Cerebellar cortex (tissue), 1 donor: ENCODE data around the gene RYR2.
A peak's percentile ranks its signal among the peaks of the same experiment; 100 is the strongest.
"Not testable (repeated sequence)": the region's sequence is repeated elsewhere in the genome, so short reads cannot be mapped to it uniquely, and the experiment has no call there.

Experiments used
- DNase-seq: peaks from one replicate; pipeline ENCODE4 v3.0.0-alpha.2; 2015; ENCODE audit warnings: low spot score

RYR2 gene

GRCh38 chr1:237261198-237261597 is 219.2 kb downstream of the RYR2 start:
- no peak for DNase-seq

GRCh38 chr1:237267743-237268142 is 225.8 kb downstream of the RYR2 start:
- DNase-seq = no peak

- DNase-seq = no peak
These were observed 228.0 kb downstream of the RYR2 start for GRCh38 chr1:237269938-237270337.

- DNase-seq = peak; percentile 51
These were observed 228.4 kb downstream of the RYR2 start for GRCh38 chr1:237270353-237270752.

GRCh38 chr1:237277994-237278393 is 236.0 kb downstream of the RYR2 start:
- not testable (repeated sequence) for DNase-seq

- no peak for DNase-seq
These were observed 237.6 kb downstream of the RYR2 start for GRCh38 chr1:237279629-237280028.

- DNase-seq = peak; percentile 70
These were observed 239.5 kb downstream of the RYR2 start for GRCh38 chr1:237281481-237281880.

GRCh38 chr1:237282208-237282783 is 240.3 kb downstream of the RYR2 start:
- peak; percentile 39 for DNase-seq

GRCh38 chr1:237287876-237288521 is 246.0 kb downstream of the RYR2 start:
- no peak for DNase-seq

- no peak for DNase-seq
These were observed 251.8 kb downstream of the RYR2 start for GRCh38 chr1:237293804-237294203.

- no peak for DNase-seq
These were observed 254.9 kb downstream of the RYR2 start for GRCh38 chr1:237296861-237297260.

- DNase-seq = no peak
These were observed 258.7 kb downstream of the RYR2 start for GRCh38 chr1:237300642-237301041.

GRCh38 chr1:237303929-237304328 is 261.9 kb downstream of the RYR2 start:
- peak; percentile 71 for DNase-seq

- no peak for DNase-seq
These were observed 264.7 kb downstream of the RYR2 start for GRCh38 chr1:237306726-237307125.

- no peak for DNase-seq
These were observed 267.7 kb downstream of the RYR2 start for GRCh38 chr1:237309595-237310118.

GRCh38 chr1:237316352-237316751 is 274.4 kb downstream of the RYR2 start:
- peak; percentile 69 for DNase-seq

- DNase-seq = no peak
These were observed 276.8 kb downstream of the RYR2 start for GRCh38 chr1:237318748-237319147.

- DNase-seq = no peak
These were observed 278.9 kb downstream of the RYR2 start for GRCh38 chr1:237320890-237321289.

GRCh38 chr1:237324226-237324625 is 282.2 kb downstream of the RYR2 start:
- peak; percentile 52 for DNase-seq

GRCh38 chr1:237327061-237327460 is 285.1 kb downstream of the RYR2 start:
- no peak for DNase-seq

GRCh38 chr1:237340892-237341291 is 298.9 kb downstream of the RYR2 start:
- no peak for DNase-seq

- no peak for DNase-seq
These were observed 299.4 kb downstream of the RYR2 start for GRCh38 chr1:237341391-237341790.

- no peak for DNase-seq
These were observed 300.7 kb downstream of the RYR2 start for GRCh38 chr1:237342730-237343129.

GRCh38 chr1:237352747-237353146 is 310.8 kb downstream of the RYR2 start:
- no peak for DNase-seq
